ENCODE measurements around the gene ELL. TPM values are rescaled to one million over a fixed set of nuclear protein-coding genes. Genes with fewer than 3 reads are reported as not detected.

Gene ELL
- total RNA-seq, 1 experiment from 2014 or later, result 22.9 TPM

DNA sequence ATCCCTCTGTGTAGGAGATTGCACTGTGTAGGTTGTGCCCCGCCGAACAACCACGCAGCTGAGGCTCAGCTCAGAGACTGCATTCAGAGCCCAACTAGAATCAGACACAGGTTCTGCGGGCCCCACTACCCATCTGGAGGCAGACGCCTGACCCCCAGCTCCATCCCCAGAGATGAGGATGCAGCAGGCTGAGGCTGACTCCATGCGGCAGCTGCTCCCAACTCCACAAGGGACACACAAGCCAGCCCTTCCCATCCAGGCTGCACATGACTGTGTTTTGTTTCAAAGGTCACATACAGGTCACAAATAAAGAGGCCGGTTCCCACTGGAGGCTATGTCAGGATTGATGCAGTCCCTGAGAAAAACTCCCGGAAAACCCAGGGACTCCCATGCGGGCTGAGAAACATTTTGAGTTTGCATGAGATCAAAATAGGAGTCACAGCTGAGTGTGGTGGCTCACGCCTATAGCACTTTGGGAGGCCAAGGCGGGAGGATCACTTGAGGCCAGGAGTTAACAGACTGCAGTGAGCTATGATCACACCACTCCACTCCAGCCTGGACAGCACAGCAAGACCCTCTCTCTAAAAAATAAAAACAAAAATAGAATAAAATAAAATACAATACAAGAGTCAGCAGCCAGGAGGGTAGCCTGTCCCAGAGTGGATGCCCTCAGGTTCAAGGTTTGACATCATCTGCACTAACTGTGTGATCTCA lies 14.0 kb downstream of the ELL start:
- Histone ChIP-seq H3K9ac (ENCODE audit: low read length) (no peak overlapping the region), H3K79me2 (ENCODE audit: insufficient read depth, low read length) (peaks cover 95% of the 10 kb centered on the region)
- no peak for ATAC-seq

DNA sequence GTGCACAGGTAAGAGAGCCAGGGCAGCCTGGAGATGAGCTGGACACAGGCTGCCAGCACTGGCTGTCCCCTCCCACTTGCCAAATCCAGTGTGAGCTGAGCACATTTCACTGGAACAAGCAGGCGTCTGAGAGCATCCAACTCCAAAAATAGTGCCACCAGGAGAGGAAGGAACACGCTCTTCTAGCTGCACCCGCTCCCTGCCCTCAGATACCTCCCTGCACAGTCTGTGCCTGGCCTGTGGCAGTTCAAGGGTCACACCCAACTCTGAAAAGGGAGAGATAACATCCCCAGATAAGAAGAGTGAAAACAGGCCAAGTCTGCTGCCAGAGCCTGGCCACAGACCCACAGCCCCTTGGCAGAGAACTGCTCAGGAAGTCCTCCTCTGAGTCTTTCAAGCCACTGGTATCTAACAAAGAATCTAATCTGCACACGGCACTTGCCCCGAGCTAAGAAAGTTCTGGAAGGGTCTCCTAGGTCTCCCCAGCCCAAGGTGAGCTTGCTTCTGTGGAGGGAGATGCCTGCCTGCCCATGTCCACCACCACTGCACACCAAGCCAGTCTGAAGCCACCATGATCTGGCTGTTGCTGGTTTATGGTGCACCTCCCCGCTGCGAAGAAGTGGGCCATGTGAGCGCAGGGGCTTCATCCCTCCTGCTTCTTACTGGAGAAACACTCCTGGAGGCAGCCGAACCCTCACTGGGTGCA lies 14.7 kb downstream of the ELL start:
- ATAC-seq, result no peak
- H3K27ac ChIP-seq (ENCODE audit: low read depth, low read length), result no peak overlapping the region
- no peaks in the 10 kb centered on the region for H3K27me3 ChIP-seq (ENCODE audit: insufficient read depth, low read length)
- no TSS peak for BruUV-seq (replicated peaks)
- POLR2A ChIA-PET, result no interaction called here
- CTCF ChIA-PET, result interaction anchor here (1.5 kb wide), 1 partner anchor 13 kb away, joined by 4 read pairs; no protein-coding TSS in a partner anchor
- H3K9me3 ChIP-seq (ENCODE audit: control insufficient read depth in 1 of 2, insufficient read depth in 1 of 2, low read depth in 1 of 2, low read length in 2 of 2), result no peaks in the 10 kb centered on the region
- no peak overlapping the region for H2AFZ ChIP-seq (ENCODE audit: low read depth, low read length, poor library complexity, severe bottlenecking)
- no peak overlapping the region for H3K9ac ChIP-seq (ENCODE audit: low read length)
- no peak for DNase-seq (ENCODE audit: low read depth, low spot score)
- intact Hi-C loops (cut with micrococcal nuclease), result no loop called here
- peaks cover 95% of the 10 kb centered on the region for H3K79me2 ChIP-seq (ENCODE audit: insufficient read depth, low read length)
- H3K9me2 ChIP-seq (ENCODE audit: insufficient read depth), result no peaks in the 10 kb centered on the region
- H3K4me2 ChIP-seq (ENCODE audit: low read length), result no peak overlapping the region
- TF ChIP-seq EZH2 (IDR thresholded peaks at IDR 0.05), result no peak
- TF ChIP-seq, protein P1, sequence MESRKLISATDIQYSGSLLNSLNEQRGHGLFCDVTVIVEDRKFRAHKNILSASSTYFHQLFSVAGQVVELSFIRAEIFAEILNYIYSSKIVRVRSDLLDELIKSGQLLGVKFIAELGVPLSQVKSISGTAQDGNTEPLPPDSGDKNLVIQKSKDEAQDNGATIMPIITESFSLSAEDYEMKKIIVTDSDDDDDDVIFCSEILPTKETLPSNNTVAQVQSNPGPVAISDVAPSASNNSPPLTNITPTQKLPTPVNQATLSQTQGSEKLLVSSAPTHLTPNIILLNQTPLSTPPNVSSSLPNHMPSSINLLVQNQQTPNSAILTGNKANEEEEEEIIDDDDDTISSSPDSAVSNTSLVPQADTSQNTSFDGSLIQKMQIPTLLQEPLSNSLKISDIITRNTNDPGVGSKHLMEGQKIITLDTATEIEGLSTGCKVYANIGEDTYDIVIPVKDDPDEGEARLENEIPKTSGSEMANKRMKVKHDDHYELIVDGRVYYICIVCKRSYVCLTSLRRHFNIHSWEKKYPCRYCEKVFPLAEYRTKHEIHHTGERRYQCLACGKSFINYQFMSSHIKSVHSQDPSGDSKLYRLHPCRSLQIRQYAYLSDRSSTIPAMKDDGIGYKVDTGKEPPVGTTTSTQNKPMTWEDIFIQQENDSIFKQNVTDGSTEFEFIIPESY (IDR thresholded peaks at IDR 0.05; ENCODE audit: extremely low read depth, insufficient replicate concordance, low read length), result no peak
- no peak for TF ChIP-seq EGR1 (IDR thresholded peaks at IDR 0.05; ENCODE audit: low read depth)
- TF ChIP-seq ZNF274 (IDR thresholded peaks at IDR 0.05; ENCODE audit: low read depth, low read length), result no peak
- TF ChIP-seq CEBPB (IDR thresholded peaks at IDR 0.05; ENCODE audit: low read depth), result no peak
- TF ChIP-seq SIN3A (IDR thresholded peaks at IDR 0.05; ENCODE audit: low read depth), result no peak
- TF ChIP-seq CBX3 (IDR thresholded peaks at IDR 0.05; ENCODE audit: low read depth), result no peak
- TF ChIP-seq EZH2phosphoT487 (IDR thresholded peaks at IDR 0.05; ENCODE audit: borderline replicate concordance), result no peak
- no peak for TF ChIP-seq SRF (IDR thresholded peaks at IDR 0.05; ENCODE audit: low read depth)
- no peak for TF ChIP-seq ZFX (IDR thresholded peaks at IDR 0.05)
- peaks cover 18 to 38% of the 10 kb centered on the region in 2 experiments; a peak in 3 of 4 replicates for H3K4me1 ChIP-seq (ENCODE audit: control insufficient read depth in 1 of 2, insufficient read depth in 2 of 2, low read length in 2 of 2)
- H3K4me3 ChIP-seq (replicated peaks in 1 of 2; ENCODE audit: low read depth in 1 of 2, low read length in 2 of 2), result no peak overlapping the region
- RAD21 ChIA-PET (ENCODE audit: low non-redundant PET in 1 of 2, low total read pairs in 2 of 2, uncharacterized antibody in 2 of 2, unreplicated experiment in 2 of 2), result no interaction called here
- H4K20me1 ChIP-seq (ENCODE audit: insufficient read depth), result peaks cover 7% of the 10 kb centered on the region; the same call in 1 of the 2 replicates
- H3K36me3 ChIP-seq (ENCODE audit: control insufficient read depth in 1 of 2, insufficient read depth in 2 of 2, low read length in 2 of 2), result no peaks in the 10 kb centered on the region

More for the DNA sequence above, 14.0 kb downstream of the ELL start:
- Histone ChIP-seq H3K4me2 (ENCODE audit: low read length) (no peak overlapping the region), H3K36me3 (ENCODE audit: control insufficient read depth in 1 of 2, insufficient read depth in 2 of 2, low read length in 2 of 2) (no peaks in the 10 kb centered on the region), H3K4me3 (replicated peaks in 1 of 2; ENCODE audit: low read depth in 1 of 2, low read length in 2 of 2) (no peak overlapping the region), H4K20me1 (ENCODE audit: insufficient read depth) (peaks cover 7% of the 10 kb centered on the region; the same call in 1 of the 2 replicates), H3K27ac (ENCODE audit: low read depth, low read length) (no peak overlapping the region), H2AFZ (ENCODE audit: low read depth, low read length, poor library complexity, severe bottlenecking) (no peak overlapping the region), H3K4me1 (ENCODE audit: control insufficient read depth in 1 of 2, insufficient read depth in 2 of 2, low read length in 2 of 2) (peaks cover 18 to 38% of the 10 kb centered on the region in 2 experiments; a peak in 3 of 4 replicates), H3K9me2 (ENCODE audit: insufficient read depth) (no peaks in the 10 kb centered on the region), H3K9me3 (ENCODE audit: control insufficient read depth in 1 of 2, insufficient read depth in 1 of 2, low read depth in 1 of 2, low read length in 2 of 2) (no peaks in the 10 kb centered on the region), H3K27me3 (ENCODE audit: insufficient read depth, low read length) (no peaks in the 10 kb centered on the region)
- ChIA-PET CTCF (interaction anchor here (1.5 kb wide), 1 partner anchor 12 kb away, joined by 4 read pairs; no protein-coding TSS in a partner anchor), RAD21 (ENCODE audit: low non-redundant PET in 1 of 2, low total read pairs in 2 of 2, uncharacterized antibody in 2 of 2, unreplicated experiment in 2 of 2) (no interaction called here), POLR2A (no interaction called here)
- intact Hi-C loops (cut with micrococcal nuclease), result no loop called here
- DNase-seq (ENCODE audit: low read depth, low spot score), result no peak
- no peak for TF ChIP-seq JUND (IDR thresholded peaks at IDR 0.05)
- no peak for TF ChIP-seq CEBPB (IDR thresholded peaks at IDR 0.05; ENCODE audit: low read depth)
- no peak for TF ChIP-seq YY1 (IDR thresholded peaks at IDR 0.05; ENCODE audit: extremely low read depth, insufficient replicate concordance, low read depth, low read length)
- no peak for TF ChIP-seq SP1 (IDR thresholded peaks at IDR 0.05; ENCODE audit: low read depth)
- no TSS peak for BruUV-seq (replicated peaks)
